Naive B cell (primary cell): ENCODE data around the gene NPEPL1. TPM values are rescaled to one million over a fixed set of nuclear protein-coding genes. Genes with fewer than 3 reads are reported as not detected.

ENCODE experiments used
- ATAC-seq, 2 donors: fragments of 150-1000 bp; cut with Tn5 transposase; 2 replicates each; pipeline ENCODE4 v1.10.0; 2021; ENCODE audit warnings: low read depth in 2 of 2, mild to moderate bottlenecking in 2 of 2, moderate library complexity in 2 of 2
- DNase-seq: peaks from one replicate; pipeline ENCODE4 v3.0.0; 2022
- H3K27ac Mint-ChIP-seq, 6 donors: one replicate each; pipeline ENCODE4 v1.8.0; 2020 to 2022; ENCODE audit warnings: mild to moderate bottlenecking in 6 of 6, mixed read lengths in 6 of 6, moderate library complexity in 5 of 6, inconsistent platforms in 2 of 6
- H3K27me3 Mint-ChIP-seq, 3 donors: one replicate each; pipeline ENCODE4 v1.8.0; 2021 to 2022; ENCODE audit warnings: mixed read lengths in 3 of 3, mild to moderate bottlenecking in 1 of 3
- H3K36me3 Mint-ChIP-seq, 2 donors: one replicate each; pipeline ENCODE4 v1.8.0; 2020 to 2022; ENCODE audit warnings: mixed read lengths in 2 of 2, inconsistent platforms in 1 of 2, mild to moderate bottlenecking in 1 of 2
- H3K4me1 Mint-ChIP-seq, 3 donors: one replicate each; pipeline ENCODE4 v1.8.0; 2020 to 2022; ENCODE audit warnings: mixed read lengths in 3 of 3, inconsistent platforms in 1 of 3, mild to moderate bottlenecking in 1 of 3, moderate library complexity in 1 of 3
- H3K4me3 Mint-ChIP-seq, 8 donors: one replicate each; pipeline ENCODE4 v1.8.0; 2020 to 2022; ENCODE audit warnings: mild to moderate bottlenecking in 8 of 8, mixed read lengths in 8 of 8, moderate library complexity in 8 of 8, inconsistent platforms in 2 of 8
- H3K9me3 Mint-ChIP-seq, 7 donors: one replicate each; pipeline ENCODE4 v1.8.0; 2020 to 2022; ENCODE audit warnings: mixed read lengths in 7 of 7, mild to moderate bottlenecking in 5 of 7, inconsistent platforms in 2 of 7, moderate library complexity in 1 of 7
- polyA plus RNA-seq, 6 donors: library from polyadenylated mRNA; unstranded; fragments of 300-500 nt; fragmentation: Illumina TruSeq; gene quantifications; one replicate each; pipeline ENCODE4 v1.2.3, GENCODE V29; 2021; ENCODE audit warnings: low read depth in 6 of 6

The NPEPL1 gene
- polyA plus RNA-seq, 6 donors from 2014 or later = 4.2 to 8.4 (median 6.0) TPM

GRCh38 chr20:58650776-58651558 is 41.6 kb upstream of the NPEPL1 start, which contains the start of gene STX16:
TSS of gene STX16 (plus strand) at chr20:58651283. CDS start at chr20:58652007, 724 bp downstream.
- Mint-ChIP-seq H3K36me3 (no peaks in the 10 kb centered on the region), H3K4me3 (peak within 1 kb of the TSS; percentile 89 to 99 (median 98)), H3K27ac (peak within 1 kb of the TSS; percentile 95 to 99 (median 98)), H3K4me1 (peaks cover 22 to 24% (median 23%) of the 10 kb centered on the region in 3 donors), H3K27me3 (peaks cover 0 to 7% (median 0%) of the 10 kb centered on the region in 3 donors), H3K9me3 (no peaks in the 10 kb centered on the region)
- DNase-seq = peak; percentile 71
- ATAC-seq = peak; percentile 66 to 69

GRCh38 chr20:58651559-58651945 is 41.0 kb upstream of the NPEPL1 start:
- Mint-ChIP-seq H3K27ac (peak overlapping the region; percentile 92 to 99 (median 98)), H3K27me3 (peaks cover 0 to 5% (median 0%) of the 10 kb centered on the region in 3 donors), H3K4me3 (peak overlapping the region; percentile 89 to 99 (median 98)), H3K4me1 (peaks cover 23 to 30% (median 28%) of the 10 kb centered on the region in 3 donors), H3K9me3 (no peaks in the 10 kb centered on the region), H3K36me3 (no peaks in the 10 kb centered on the region)
- ATAC-seq (no peak), DNase-seq (no peak)

- Mint-ChIP-seq H3K36me3 (no peaks in the 10 kb centered on the region), H3K4me1 (peaks cover 23 to 35% (median 33%) of the 10 kb centered on the region in 3 donors), H3K27me3 (no peaks in the 10 kb centered on the region), H3K27ac (peak overlapping the region; percentile 95 to 99 (median 98)), H3K4me3 (peak overlapping the region; percentile 89 to 99 (median 98)), H3K9me3 (no peaks in the 10 kb centered on the region)
- DNase-seq (peak; percentile 75), ATAC-seq (peak; percentile 70 to 72)
Measured at GRCh38 chr20:58651946-58652605, 40.5 kb upstream of the NPEPL1 start.

GRCh38 chr20:58652606-58653294 is 39.9 kb upstream of the NPEPL1 start:
- Mint-ChIP-seq H3K27ac (peak overlapping the region; percentile 95 to 99 (median 98)), H3K27me3 (no peaks in the 10 kb centered on the region), H3K4me3 (peak overlapping the region; percentile 89 to 99 (median 98)), H3K36me3 (no peaks in the 10 kb centered on the region), H3K9me3 (no peaks in the 10 kb centered on the region), H3K4me1 (peaks cover 23 to 42% (median 36%) of the 10 kb centered on the region in 3 donors)
- DNase-seq = no peak
- ATAC-seq = peak; percentile 1 to 4

- Mint-ChIP-seq H3K27ac (no peak overlapping the region), H3K9me3 (no peaks in the 10 kb centered on the region), H3K4me1 (peaks cover 18 to 37% (median 33%) of the 10 kb centered on the region in 3 donors), H3K36me3 (no peaks in the 10 kb centered on the region), H3K4me3 (no peak overlapping the region), H3K27me3 (no peaks in the 10 kb centered on the region)
- no peak for DNase-seq
- ATAC-seq = no peak
Measured at GRCh38 chr20:58654337-58654736, 38.3 kb upstream of the NPEPL1 start.

GRCh38 chr20:58655328-58656107 is 37.1 kb upstream of the NPEPL1 start:
- Mint-ChIP-seq H3K4me1 (peaks cover 29 to 41% (median 38%) of the 10 kb centered on the region in 3 donors), H3K27me3 (no peaks in the 10 kb centered on the region), H3K36me3 (no peaks in the 10 kb centered on the region), H3K9me3 (no peaks in the 10 kb centered on the region), H3K4me3 (no peak overlapping the region), H3K27ac (no peak overlapping the region)
- ATAC-seq = no peak
- DNase-seq = no peak

GRCh38 chr20:58656831-58657230 is 35.8 kb upstream of the NPEPL1 start:
- peaks cover 18 to 37% (median 34%) of the 10 kb centered on the region in 3 donors for H3K4me1 Mint-ChIP-seq
- H3K4me3 Mint-ChIP-seq = peak overlapping the region in 1 of 8 donors; percentile 17
- H3K27me3 Mint-ChIP-seq = no peaks in the 10 kb centered on the region
- ATAC-seq = no peak
- no peaks in the 10 kb centered on the region for H3K9me3 Mint-ChIP-seq
- H3K36me3 Mint-ChIP-seq = peaks cover 0 to 2% of the 10 kb centered on the region in 2 donors
- H3K27ac Mint-ChIP-seq = peak overlapping the region in 1 of 6 donors; percentile 32
- DNase-seq = no peak

GRCh38 chr20:58657262-58657661 is 35.3 kb upstream of the NPEPL1 start:
- Mint-ChIP-seq H3K27ac (no peak overlapping the region), H3K9me3 (no peaks in the 10 kb centered on the region), H3K27me3 (no peaks in the 10 kb centered on the region), H3K4me1 (peaks cover 18 to 39% (median 34%) of the 10 kb centered on the region in 3 donors), H3K4me3 (no peak overlapping the region), H3K36me3 (peaks cover 0 to 5% of the 10 kb centered on the region in 2 donors)
- ATAC-seq (no peak), DNase-seq (no peak)

- H3K36me3 Mint-ChIP-seq = peaks cover 0 to 5% of the 10 kb centered on the region in 2 donors
- peaks cover 15 to 33% (median 32%) of the 10 kb centered on the region in 3 donors for H3K4me1 Mint-ChIP-seq
- H3K27me3 Mint-ChIP-seq = no peaks in the 10 kb centered on the region
Measured at GRCh38 chr20:58657986-58658385, 34.6 kb upstream of the NPEPL1 start.

GRCh38 chr20:58658760-58659159 is 33.8 kb upstream of the NPEPL1 start:
- no peak overlapping the region for H3K4me3 Mint-ChIP-seq

More at GRCh38 chr20:58657986-58658385, 34.6 kb upstream of the NPEPL1 start:
- Mint-ChIP-seq H3K4me3 (peak overlapping the region in 1 of 8 donors; percentile 25), H3K27ac (no peak overlapping the region), H3K9me3 (no peaks in the 10 kb centered on the region)
- ATAC-seq = no peak
- no peak for DNase-seq

GRCh38 chr20:58659841-58660240 is 32.8 kb upstream of the NPEPL1 start:
- ATAC-seq (no peak), DNase-seq (no peak)
- no peak overlapping the region for H3K4me3 Mint-ChIP-seq
- peaks cover 12 to 32% (median 27%) of the 10 kb centered on the region in 3 donors for H3K4me1 Mint-ChIP-seq
- H3K27me3 Mint-ChIP-seq = no peaks in the 10 kb centered on the region
- H3K36me3 Mint-ChIP-seq = peaks cover 0 to 5% of the 10 kb centered on the region in 2 donors
- H3K9me3 Mint-ChIP-seq = no peaks in the 10 kb centered on the region
- peak overlapping the region in 3 of 6 donors; percentile 30 to 80 (median 41) for H3K27ac Mint-ChIP-seq

More at GRCh38 chr20:58658760-58659159, 33.8 kb upstream of the NPEPL1 start:
- no peaks in the 10 kb centered on the region for H3K27me3 Mint-ChIP-seq
- DNase-seq (no peak), ATAC-seq (no peak)
- H3K4me1 Mint-ChIP-seq = peaks cover 12 to 32% (median 27%) of the 10 kb centered on the region in 3 donors
- H3K9me3 Mint-ChIP-seq = no peaks in the 10 kb centered on the region
- peak overlapping the region in 1 of 6 donors; percentile 78 for H3K27ac Mint-ChIP-seq
- H3K36me3 Mint-ChIP-seq = peaks cover 0 to 5% of the 10 kb centered on the region in 2 donors

- ATAC-seq (no peak), DNase-seq (no peak)
- Mint-ChIP-seq H3K27me3 (no peaks in the 10 kb centered on the region), H3K4me3 (no peak overlapping the region), H3K9me3 (no peaks in the 10 kb centered on the region), H3K36me3 (peaks cover 0 to 5% of the 10 kb centered on the region in 2 donors), H3K4me1 (peaks cover 12 to 31% (median 27%) of the 10 kb centered on the region in 3 donors), H3K27ac (peak overlapping the region in 2 of 6 donors; percentile 42 to 60)
Measured at GRCh38 chr20:58660855-58661597, 31.6 kb upstream of the NPEPL1 start.
